ENCODE results near the gene CD80. TPM values are rescaled to one million over a fixed set of nuclear protein-coding genes. Genes with fewer than 3 reads are reported as not detected.

CD80 gene
- polyA plus RNA-seq, 1 of the 3 experiments (the other 2 are of a cell fraction), result not detected

GRCh38 chr3:119518026-119518425 is 41.4 kb downstream of the CD80 start:
- ChIA-PET CTCF (interaction anchor here (2.3 kb wide), 1 partner anchor 163 kb away, joined by 9 read pairs; no protein-coding TSS in a partner anchor), POLR2A (no interaction called here)
- Histone ChIP-seq H2AFZ (ENCODE audit: low read depth) (no peak overlapping the region), H3K4me2 (no peak overlapping the region), H3K9me3 (no peaks in the 10 kb centered on the region), H3K27ac (ENCODE audit: low read depth in 2 of 2, low read length in 1 of 2) (no peak overlapping the region), H3K9ac (no peak overlapping the region), H4K20me1 (ENCODE audit: insufficient read depth) (no peaks in the 10 kb centered on the region), H3K9me2 (no peaks in the 10 kb centered on the region), H3K4me1 (ENCODE audit: control insufficient read depth in 1 of 2, insufficient read depth in 2 of 2, low read depth in 1 of 2, low read length in 1 of 2) (no peaks in the 10 kb centered on the region), H3K36me3 (replicated peaks in 1 of 2; ENCODE audit: control insufficient read depth in 1 of 2, insufficient read depth in 2 of 2, low read length in 1 of 2) (peaks cover 78 to 93% of the 10 kb centered on the region in 2 experiments), H3F3A (replicated peaks; ENCODE audit: insufficient read depth) (peaks cover 9% of the 10 kb centered on the region), H3K4me3 (ENCODE audit: low read depth in 2 of 2, low read length in 1 of 2) (no peak overlapping the region), H3K27me3 (ENCODE audit: insufficient read depth) (no peaks in the 10 kb centered on the region), H3K79me2 (ENCODE audit: insufficient read depth) (0 out of 2 replicates have a peak, but pooled peaks cover 3% of the 10 kb centered on the region)
- no peak for TF ChIP-seq NFIC (IDR thresholded peaks at IDR 0.05; ENCODE audit: borderline replicate concordance)
- TF ChIP-seq SIN3A (IDR thresholded peaks at IDR 0.05; ENCODE audit: borderline replicate concordance, low read depth, low read length), result no peak
- TF ChIP-seq ELF1 (IDR thresholded peaks at IDR 0.05), result no peak
- WGBS (ENCODE audit: low lambda C conversion rate), result 100% methylated on average over 1 of the region's 1 CpG
- DNase-seq, result no peak

DNA sequence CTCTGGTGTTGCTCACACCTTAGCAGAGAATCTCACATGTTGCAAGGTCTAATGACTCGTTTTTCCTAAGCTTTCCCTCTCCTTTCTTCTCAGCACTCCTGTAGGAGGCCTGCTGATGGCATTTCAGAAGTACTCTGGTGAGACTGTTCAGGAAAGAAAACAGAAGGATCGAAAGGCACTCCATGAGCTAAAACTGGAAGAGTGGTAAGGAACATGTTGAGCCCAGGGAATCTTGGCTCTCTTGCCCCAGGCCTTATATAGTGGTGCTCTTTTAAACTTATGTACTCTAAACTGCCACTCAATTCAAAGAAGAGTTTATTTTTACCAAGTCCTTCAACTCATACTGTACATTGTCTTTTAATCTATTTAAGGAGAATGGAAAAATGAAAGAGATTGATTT is 42.3 kb downstream of the CD80 start:
- Histone ChIP-seq H4K20me1 (ENCODE audit: insufficient read depth) (no peaks in the 10 kb centered on the region), H3K4me3 (ENCODE audit: low read depth in 2 of 2, low read length in 1 of 2) (no peak overlapping the region), H3K36me3 (replicated peaks in 1 of 2; ENCODE audit: control insufficient read depth in 1 of 2, insufficient read depth in 2 of 2, low read length in 1 of 2) (peaks cover 79 to 94% of the 10 kb centered on the region in 2 experiments), H3K79me2 (ENCODE audit: insufficient read depth) (0 out of 2 replicates have a peak, but pooled peaks cover 3% of the 10 kb centered on the region), H3F3A (replicated peaks; ENCODE audit: insufficient read depth) (peaks cover 2% of the 10 kb centered on the region), H3K4me1 (ENCODE audit: control insufficient read depth in 1 of 2, insufficient read depth in 2 of 2, low read depth in 1 of 2, low read length in 1 of 2) (no peaks in the 10 kb centered on the region), H3K9ac (no peak overlapping the region), H3K27ac (ENCODE audit: low read depth in 2 of 2, low read length in 1 of 2) (no peak overlapping the region), H3K4me2 (no peak overlapping the region), H3K9me3 (no peaks in the 10 kb centered on the region), H3K9me2 (no peaks in the 10 kb centered on the region), H3K27me3 (ENCODE audit: insufficient read depth) (no peaks in the 10 kb centered on the region), H2AFZ (ENCODE audit: low read depth) (no peak overlapping the region)
- TF ChIP-seq GATA2 (CRISPR knock-in tag; IDR thresholded peaks at IDR 0.05), result no peak
- TF ChIP-seq RCOR1 (IDR thresholded peaks at IDR 0.05; ENCODE audit: low read length), result no peak
- TF ChIP-seq RAD21 (IDR thresholded peaks at IDR 0.05; ENCODE audit: low read length), result no peak
- no peak for TF ChIP-seq POLR2AphosphoS5 (IDR thresholded peaks at IDR 0.05; ENCODE audit: low read depth, low read length)
- TF ChIP-seq ELF1 (IDR thresholded peaks at IDR 0.05), result no peak
- no peak for TF ChIP-seq REST (IDR thresholded peaks at IDR 0.05; ENCODE audit: low read depth, low read length)
- TF ChIP-seq SMC3 (IDR thresholded peaks at IDR 0.05; ENCODE audit: low read depth, low read length), result no peak
- TF ChIP-seq ZBTB33 (IDR thresholded peaks at IDR 0.05; ENCODE audit: borderline replicate concordance, low read depth), result no peak
- TF ChIP-seq EZH2phosphoT487 (IDR thresholded peaks at IDR 0.05; ENCODE audit: borderline replicate concordance, low read depth), result no peak
- TF ChIP-seq NRF1 (IDR thresholded peaks at IDR 0.05; ENCODE audit: low read depth, low read length), result no peak
- TF ChIP-seq GABPA (IDR thresholded peaks at IDR 0.05; ENCODE audit: low read depth), result no peak
- no peak for TF ChIP-seq TAF1 (IDR thresholded peaks at IDR 0.05; ENCODE audit: borderline replicate concordance, low read depth, low read length)
- DNase-seq, result no peak
- POLR2A ChIA-PET, result no interaction called here
- CTCF ChIA-PET, result interaction anchor here (2.3 kb wide), 1 partner anchor 164 kb away, joined by 9 read pairs; no protein-coding TSS in a partner anchor
- 77% methylated on average over 2 of the region's 2 CpGs for whole genome bisulfite sequencing (ENCODE audit: low lambda C conversion rate)

Measured in SK-N-SH (cell line).